GM18511 (cell line): ENCODE data around the gene IGSF6.
"Not testable (repeated sequence)": the region's sequence is repeated elsewhere in the genome, so short reads cannot be mapped to it uniquely, and the experiment has no call there.

Experiments
- ATAC-seq: cut with Tn5 transposase; IDR thresholded peaks from one replicate; pipeline ENCODE4 v1.9.1; 2021; ENCODE audit warnings: mild to moderate bottlenecking, moderate library complexity; ENCODE audit not compliant: unreplicated experiment

Gene IGSF6

GRCh38 chr16:21629616-21630539, 22.5 kb downstream of the IGSF6 start:
- ATAC-seq: not testable (repeated sequence)

DNA sequence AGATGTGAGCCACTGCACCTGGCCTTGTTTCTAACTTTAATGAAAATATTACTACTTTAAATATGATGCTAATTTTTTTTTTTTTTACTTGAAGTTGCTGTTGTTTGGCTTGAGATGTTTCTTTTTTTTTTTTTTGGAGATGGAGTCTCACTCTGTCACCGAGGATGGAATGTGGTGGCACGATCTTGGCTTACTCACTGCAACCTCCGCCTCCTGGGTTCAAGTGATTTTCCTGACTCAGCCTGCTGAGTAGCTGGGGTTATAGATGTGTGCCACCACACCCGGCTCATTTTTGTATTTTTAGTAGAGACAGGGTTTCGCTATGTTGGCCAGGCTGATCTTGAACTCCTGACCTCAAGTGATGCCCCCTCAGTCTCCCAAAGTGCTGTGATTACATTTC, 23.6 kb downstream of the IGSF6 start:
- no peak for ATAC-seq

- ATAC-seq: no peak
Observed at GRCh38 chr16:21628121-21628726, 24.2 kb downstream of the IGSF6 start.

GRCh38 chr16:21626659-21627277, 25.6 kb downstream of the IGSF6 start:
- no peak for ATAC-seq

- no peak for ATAC-seq
Observed at GRCh38 chr16:21625026-21625425, 27.4 kb downstream of the IGSF6 start.

DNA sequence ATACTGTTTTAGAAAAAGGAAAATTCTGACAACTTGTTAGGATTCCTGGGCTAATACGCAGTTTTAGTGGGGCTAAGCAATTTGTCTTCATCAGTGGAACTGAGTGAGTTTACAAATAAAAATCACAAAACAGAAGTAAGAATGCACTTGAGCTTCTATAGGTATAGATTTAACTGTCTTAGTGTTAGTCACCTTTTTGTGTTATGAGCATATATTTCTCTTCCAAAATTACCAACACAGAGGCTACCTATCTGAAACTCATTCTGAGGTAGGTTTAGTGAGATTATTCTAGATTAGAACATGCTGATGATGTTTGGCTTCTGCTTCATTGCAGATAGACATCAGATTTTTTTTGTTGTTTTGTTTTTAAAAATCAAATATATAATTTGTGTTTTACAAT, 29.9 kb downstream of the IGSF6 start:
- ATAC-seq: no peak

- ATAC-seq: no peak
Observed at GRCh38 chr16:21620592-21620991, 31.8 kb downstream of the IGSF6 start.

DNA sequence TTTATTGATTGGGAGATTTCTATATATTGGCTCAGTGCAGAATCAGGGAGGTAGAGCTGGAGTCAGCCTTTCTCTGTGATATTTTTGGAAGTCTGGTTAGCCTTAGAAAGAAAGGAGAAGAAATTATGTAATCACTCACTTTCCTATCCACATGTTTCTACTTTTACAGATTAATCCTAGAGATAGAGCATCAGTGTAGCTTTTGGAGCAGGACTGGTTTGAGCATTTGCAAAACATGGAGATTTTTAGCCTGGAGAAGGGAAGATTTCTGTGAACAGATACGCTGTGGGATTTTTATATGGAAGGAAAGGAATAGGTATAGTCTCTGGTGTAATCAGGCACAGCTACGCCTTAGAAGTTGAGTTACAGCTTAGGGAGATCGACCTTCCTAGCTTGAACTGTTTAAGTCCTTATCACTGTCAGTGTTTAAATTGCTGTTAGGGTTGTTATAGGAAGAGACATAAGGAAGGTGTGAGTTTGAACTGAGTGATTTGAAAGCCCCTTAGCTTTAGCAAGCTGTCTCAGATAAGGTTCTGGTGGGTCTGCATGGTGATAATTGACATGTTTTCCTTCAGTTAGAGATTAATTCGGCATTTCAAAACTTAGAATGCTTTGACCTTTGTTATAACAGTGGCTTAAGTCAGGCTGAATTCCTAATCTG, 32.5 kb downstream of the IGSF6 start:
- no peak for ATAC-seq

GRCh38 chr16:21618281-21618680, 34.1 kb downstream of the IGSF6 start:
- no peak for ATAC-seq

DNA sequence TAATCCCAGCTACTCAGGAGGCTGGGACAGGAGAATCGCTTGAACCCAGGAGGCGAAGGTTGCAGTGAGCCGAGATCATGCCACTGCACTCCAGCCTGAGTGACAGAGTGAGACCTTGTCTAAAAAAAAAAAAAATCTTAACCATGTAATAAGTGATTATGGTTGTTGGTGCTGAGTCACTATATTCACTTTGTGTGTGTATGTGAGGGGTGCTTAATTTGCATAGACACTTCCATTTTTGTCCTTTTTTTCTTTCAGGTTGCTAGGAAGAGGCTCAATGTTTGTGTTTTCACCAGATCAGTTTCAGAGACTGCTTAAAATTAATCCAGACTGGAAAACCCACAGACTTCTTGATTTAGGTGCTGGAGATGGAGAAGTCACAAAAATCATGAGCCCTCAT, 34.8 kb downstream of the IGSF6 start:
- no peak for ATAC-seq

- no peak for ATAC-seq
Observed at GRCh38 chr16:21614896-21615295, 37.5 kb downstream of the IGSF6 start.

GRCh38 chr16:21613781-21614180, 38.6 kb downstream of the IGSF6 start:
- ATAC-seq: no peak

GRCh38 chr16:21613361-21613760, 39.0 kb downstream of the IGSF6 start:
- ATAC-seq: no peak

- no peak for ATAC-seq
Observed at GRCh38 chr16:21611556-21612384, 40.6 kb downstream of the IGSF6 start.

DNA sequence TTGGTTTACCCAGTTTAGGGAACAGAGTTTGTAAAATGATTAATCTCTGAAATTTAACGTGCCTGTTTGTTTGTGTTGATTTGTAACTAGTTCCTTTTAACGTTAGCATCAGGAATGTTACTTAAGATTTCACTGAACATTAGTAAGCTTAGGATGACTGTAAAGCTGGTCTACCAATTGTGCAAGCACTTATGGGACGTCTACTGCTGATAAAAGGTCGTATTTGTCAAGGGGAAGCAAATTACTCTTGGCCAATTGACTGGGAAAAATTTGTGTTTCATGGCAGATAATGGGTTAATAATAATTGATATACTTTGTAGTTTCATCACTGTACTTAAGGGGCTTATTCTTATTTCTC, 41.2 kb downstream of the IGSF6 start:
- no peak for ATAC-seq

DNA sequence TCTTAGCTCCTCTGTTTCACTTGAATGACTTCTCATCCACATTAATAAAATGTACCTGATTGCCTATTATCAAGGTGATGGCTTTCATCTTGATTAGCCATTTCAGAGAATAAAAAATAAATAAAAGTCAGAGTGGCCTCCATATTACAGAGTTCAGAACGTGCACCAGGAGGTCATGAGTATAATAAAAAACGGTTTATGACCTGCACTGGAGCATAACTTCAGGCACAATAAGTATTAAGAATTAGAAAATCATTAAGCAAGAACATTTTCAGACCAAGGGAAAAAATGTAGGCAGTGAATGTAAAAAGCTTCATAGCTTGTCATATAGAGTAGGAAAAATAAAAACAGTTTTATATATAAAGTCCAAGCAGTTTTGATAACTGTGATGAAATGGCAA, 41.6 kb downstream of the IGSF6 start:
- no peak for ATAC-seq

DNA sequence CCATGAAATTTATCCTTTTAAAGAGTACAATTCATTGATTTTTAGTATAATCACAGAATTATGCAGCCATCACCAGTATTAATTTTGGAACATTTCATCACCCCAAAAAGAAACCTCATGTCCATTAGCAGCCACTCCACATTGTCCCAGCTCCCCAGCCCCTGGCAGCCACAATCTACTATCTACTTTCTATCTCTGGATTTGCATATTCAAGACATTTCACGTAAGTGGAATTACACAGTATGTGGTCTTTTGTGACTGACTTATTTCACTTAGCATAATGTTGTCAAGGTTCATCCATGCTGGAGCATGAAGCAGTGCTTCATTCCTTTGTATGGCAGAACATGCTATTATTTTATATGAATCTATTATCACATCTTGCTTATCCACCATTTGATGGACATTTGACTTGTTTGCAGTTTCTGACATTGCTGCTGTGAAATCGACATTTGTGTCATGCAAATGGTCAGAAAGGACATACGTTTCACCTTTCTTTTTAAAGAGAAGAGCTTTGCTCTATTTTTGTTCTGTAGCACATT, 42.3 kb downstream of the IGSF6 start:
- ATAC-seq: no peak

- no peak for ATAC-seq
Observed at GRCh38 chr16:21608639-21609328, 43.6 kb downstream of the IGSF6 start.

DNA sequence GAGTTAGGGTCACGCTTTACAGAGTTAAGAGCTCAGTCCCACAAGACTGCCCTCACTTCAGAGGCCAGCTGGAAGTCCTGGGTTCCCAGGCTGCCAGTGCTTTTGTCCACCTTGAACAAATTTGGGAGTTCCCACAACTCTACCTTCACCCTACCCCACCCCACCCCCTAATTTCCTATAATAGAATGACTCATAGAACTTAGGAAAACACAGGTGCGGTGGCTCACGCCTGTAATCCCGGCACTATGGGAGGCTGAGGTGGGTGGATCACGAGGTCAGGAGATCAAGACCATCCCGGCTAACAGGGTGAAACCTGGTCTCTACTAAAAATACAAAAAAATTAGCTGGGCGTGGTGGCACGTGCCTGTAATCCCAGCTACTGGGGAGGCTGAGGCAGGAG, 46.6 kb downstream of the IGSF6 start:
- ATAC-seq: not testable (repeated sequence)

GRCh38 chr16:21603928-21604327, 48.5 kb downstream of the IGSF6 start:
- ATAC-seq: no peak
